Measurements from ENCODE around the gene ZNF750. TPM values are rescaled to one million over a fixed set of nuclear protein-coding genes. Genes with fewer than 3 reads are reported as not detected.
A peak's percentile ranks its signal among the peaks of the same experiment; 100 is the strongest.

Gene ZNF750
- total and polyA plus RNA-seq, 4 donors = 0.02 to 0.08 TPM; not detected in 2

GRCh38 chr17:82848022-82848592, 8.3 kb upstream of the ZNF750 start:
- Histone ChIP-seq H3K4me3 (ENCODE audit: low read depth in 1 of 3, low read length in 3 of 3) (no peak overlapping the region), H3K27ac (ENCODE audit: low read depth in 1 of 2, low read length in 2 of 2) (no peak overlapping the region), H3K36me3 (ENCODE audit: control insufficient read depth in 4 of 4, insufficient read depth in 3 of 4, low read depth in 1 of 4, low read length in 3 of 4) (no peaks in the 10 kb centered on the region), H3K9ac (ENCODE audit: low read depth in 1 of 2, low read length in 2 of 2) (no peak overlapping the region), H3K4me1 (ENCODE audit: control insufficient read depth in 4 of 4, insufficient read depth in 4 of 4, low read length in 3 of 4) (no peaks in the 10 kb centered on the region), H3K9me3 (ENCODE audit: control insufficient read depth in 4 of 4, low read length in 3 of 4) (no peaks in the 10 kb centered on the region), H3K27me3 (ENCODE audit: control insufficient read depth in 4 of 4, insufficient read depth in 4 of 4, low read length in 3 of 4) (no peaks in the 10 kb centered on the region)
- DNase-seq (ENCODE audit: low spot score) = no peak
- no peak for TF ChIP-seq ZBTB33 (IDR thresholded peaks at IDR 0.05)
- peak in 1 of 2 donors; percentile 17 for TF ChIP-seq HNF4A (conservative IDR thresholded peaks at IDR 0.05)
- TF ChIP-seq JUND (IDR thresholded peaks at IDR 0.05) = no peak
- WGBS = 74% methylated on average over 23 of the region's 23 CpGs

GRCh38 chr17:82846061-82846691, 6.4 kb upstream of the ZNF750 start:
- H3K9ac ChIP-seq (ENCODE audit: low read depth in 1 of 2, low read length in 2 of 2) = no peak overlapping the region
- H3K9me3 ChIP-seq (ENCODE audit: control insufficient read depth in 4 of 4, low read length in 3 of 4) = no peaks in the 10 kb centered on the region
- 77% methylated on average over 25 of the region's 25 CpGs for WGBS
- H3K4me1 ChIP-seq (ENCODE audit: control insufficient read depth in 4 of 4, insufficient read depth in 4 of 4, low read length in 3 of 4) = no peaks in the 10 kb centered on the region
- H3K27ac ChIP-seq (ENCODE audit: low read depth in 1 of 2, low read length in 2 of 2) = peak overlapping the region in 1 of 2 donors; percentile 26
- TF ChIP-seq MAX (IDR thresholded peaks at IDR 0.05) = peak; percentile 73
- TF ChIP-seq GABPA (IDR thresholded peaks at IDR 0.05 in 1 of 2, conservative IDR thresholded peaks at IDR 0.05 in 1 of 2) = no peak
- no peak for TF ChIP-seq CTCF (IDR thresholded peaks at IDR 0.05; ENCODE audit: low read depth, low read length, missing input control)
- TF ChIP-seq HNF4A (conservative IDR thresholded peaks at IDR 0.05) = no peak
- TF ChIP-seq NR2F2 (IDR thresholded peaks at IDR 0.05) = peak; percentile 77
- no peak for TF ChIP-seq ZBTB33 (IDR thresholded peaks at IDR 0.05)
- peak in 1 of 2 donors; percentile 49 for TF ChIP-seq EGR1 (IDR thresholded peaks at IDR 0.05; ENCODE audit: low read depth in 2 of 2)
- TF ChIP-seq ATF3 (IDR thresholded peaks at IDR 0.05) = no peak
- no peaks in the 10 kb centered on the region for H3K27me3 ChIP-seq (ENCODE audit: control insufficient read depth in 4 of 4, insufficient read depth in 4 of 4, low read length in 3 of 4)
- DNase-seq (ENCODE audit: low spot score) = no peak
- peak overlapping the region in 1 of 3 donors; percentile 16 for H3K4me3 ChIP-seq (ENCODE audit: low read depth in 1 of 3, low read length in 3 of 3)
- H3K36me3 ChIP-seq (ENCODE audit: control insufficient read depth in 4 of 4, insufficient read depth in 3 of 4, low read depth in 1 of 4, low read length in 3 of 4) = no peaks in the 10 kb centered on the region
